GM21825 (cell line): ENCODE measurements around the gene MUC15.

ENCODE experiments used
- ATAC-seq: cut with Tn5 transposase; IDR thresholded peaks from one replicate; pipeline ENCODE4 v1.9.1; 2021; ENCODE audit warnings: mild to moderate bottlenecking, moderate library complexity; ENCODE audit not compliant: unreplicated experiment

MUC15 gene

GRCh38 chr11:26578998-26579661 lies 7.1 kb upstream of the MUC15 start:
- no peak for ATAC-seq

- ATAC-seq, result no peak
Measured at GRCh38 chr11:26575946-26576345, 3.9 kb upstream of the MUC15 start.

- ATAC-seq, result no peak
Measured at GRCh38 chr11:26573896-26574295, 1.8 kb upstream of the MUC15 start.

- ATAC-seq, result no peak
Measured at GRCh38 chr11:26572770-26573402, 823 bp upstream of the MUC15 start.

GRCh38 chr11:26569646-26570045 lies 2.4 kb downstream of the MUC15 start:
- ATAC-seq, result no peak

- no peak for ATAC-seq
Measured at GRCh38 chr11:26558190-26558589, 13.9 kb downstream of the MUC15 start.

- no peak for ATAC-seq
Measured at GRCh38 chr11:26557666-26558065, 14.4 kb downstream of the MUC15 start.

- ATAC-seq, result no peak
Measured at GRCh38 chr11:26556582-26556981, 15.5 kb downstream of the MUC15 start.

GRCh38 chr11:26554455-26554854 lies 17.6 kb downstream of the MUC15 start:
- ATAC-seq, result no peak

- ATAC-seq, result no peak
Measured at GRCh38 chr11:26553182-26553581, 18.9 kb downstream of the MUC15 start.

GRCh38 chr11:26551186-26551801 lies 20.8 kb downstream of the MUC15 start:
- no peak for ATAC-seq

- ATAC-seq, result no peak
Measured at GRCh38 chr11:26550022-26550421, 22.0 kb downstream of the MUC15 start.

GRCh38 chr11:26549176-26549575 lies 22.9 kb downstream of the MUC15 start:
- ATAC-seq, result no peak

- ATAC-seq, result no peak
Measured at GRCh38 chr11:26541870-26542269, 30.2 kb downstream of the MUC15 start.

- ATAC-seq, result no peak
Measured at GRCh38 chr11:26539517-26539916, 32.5 kb downstream of the MUC15 start.

- no peak for ATAC-seq
Measured at GRCh38 chr11:26537341-26537740, 34.7 kb downstream of the MUC15 start.

- ATAC-seq, result no peak
Measured at GRCh38 chr11:26527685-26528084, 44.4 kb downstream of the MUC15 start.

GRCh38 chr11:26522912-26523610 lies 49.0 kb downstream of the MUC15 start:
- ATAC-seq, result no peak

GRCh38 chr11:26519469-26519868 lies 52.6 kb downstream of the MUC15 start:
- ATAC-seq, result no peak

GRCh38 chr11:26512196-26512595 lies 59.9 kb downstream of the MUC15 start:
- no peak for ATAC-seq

- ATAC-seq, result no peak
Measured at GRCh38 chr11:26510756-26511155, 61.3 kb downstream of the MUC15 start.

- no peak for ATAC-seq
Measured at GRCh38 chr11:26510164-26510563, 61.9 kb downstream of the MUC15 start.
